Measurements from ENCODE around the gene DUSP14.

DUSP14 gene

DNA sequence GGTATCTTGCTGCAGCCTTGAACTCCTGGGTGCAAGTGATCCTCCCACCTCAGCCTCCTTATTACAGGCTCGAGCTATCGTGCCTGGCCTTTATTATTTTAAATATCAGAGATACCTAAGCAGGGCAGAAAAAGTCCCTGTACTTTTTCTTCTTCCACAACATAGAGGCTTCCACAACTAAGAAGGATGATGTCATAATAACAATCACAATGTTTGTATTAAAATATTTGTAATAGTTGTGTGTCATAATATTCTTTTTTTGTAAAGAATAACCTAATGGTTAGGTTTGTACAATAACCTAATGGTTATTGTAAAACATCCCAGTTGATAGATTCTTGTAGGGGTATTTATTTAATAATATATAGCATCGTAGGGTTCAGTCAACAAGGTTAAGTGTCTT lies 26.7 kb upstream of the DUSP14 start:
- Histone ChIP-seq H3K36me3 (ENCODE audit: control insufficient read depth in 1 of 2, insufficient read depth in 2 of 2, low read length in 2 of 2) (peaks cover 7 to 47% of the 10 kb centered on the region in 2 donors), H3K4me1 (ENCODE audit: control insufficient read depth in 1 of 2, insufficient read depth in 2 of 2, low read length in 2 of 2) (no peaks in the 10 kb centered on the region)

DNA sequence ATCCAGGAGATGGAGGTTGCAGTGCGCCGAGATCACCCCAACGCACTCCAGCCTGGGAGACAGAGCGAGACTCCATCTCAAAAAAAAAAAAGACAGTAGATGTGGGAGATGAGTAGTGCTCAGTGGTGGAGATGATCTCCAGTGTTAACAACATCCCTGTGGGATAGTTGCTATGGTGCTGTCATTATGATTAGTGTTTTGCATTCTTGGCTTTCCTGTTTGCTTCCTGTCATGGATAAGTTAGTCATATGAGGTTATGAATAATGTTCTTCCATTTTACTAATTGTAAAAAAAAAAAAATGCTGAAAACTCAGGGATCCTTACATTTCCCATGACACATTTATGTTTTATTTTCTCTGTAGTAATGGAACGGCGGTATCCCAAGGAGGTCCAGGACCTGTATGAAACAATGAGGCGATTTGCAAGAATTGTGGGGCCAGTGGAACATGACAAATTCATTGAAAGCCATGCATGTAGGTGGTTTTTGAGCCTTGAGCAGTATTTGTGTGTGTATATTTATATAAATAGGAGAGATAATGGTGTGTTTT lies 24.5 kb upstream of the DUSP14 start:
- Histone ChIP-seq H3K27me3 (ENCODE audit: control insufficient read depth in 1 of 2, insufficient read depth in 2 of 2, low read length in 2 of 2) (no peaks in the 10 kb centered on the region), H3K27ac (ENCODE audit: low read depth, low read length) (no peak overlapping the region), H3K9me3 (ENCODE audit: control insufficient read depth in 1 of 2, low read length in 2 of 2) (no peaks in the 10 kb centered on the region), H3K4me3 (ENCODE audit: low read depth in 1 of 2, low read length in 2 of 2) (no peak overlapping the region), H3K9ac (ENCODE audit: low read depth in 1 of 2, low read length in 2 of 2) (no peak overlapping the region), H3K36me3 (ENCODE audit: control insufficient read depth in 1 of 2, insufficient read depth in 2 of 2, low read length in 2 of 2) (peaks cover under 1 to 48% of the 10 kb centered on the region in 2 donors), H3K4me1 (ENCODE audit: control insufficient read depth in 1 of 2, insufficient read depth in 2 of 2, low read length in 2 of 2) (no peaks in the 10 kb centered on the region)

More for the DNA sequence above, 26.7 kb upstream of the DUSP14 start:
- H3K9ac ChIP-seq (ENCODE audit: low read depth in 1 of 2, low read length in 2 of 2) = no peak overlapping the region
- H3K27me3 ChIP-seq (ENCODE audit: control insufficient read depth in 1 of 2, insufficient read depth in 2 of 2, low read length in 2 of 2) = no peaks in the 10 kb centered on the region
- no peak overlapping the region for H3K4me3 ChIP-seq (ENCODE audit: low read depth in 1 of 2, low read length in 2 of 2)
- H3K27ac ChIP-seq (ENCODE audit: low read depth, low read length) = no peak overlapping the region
- no peaks in the 10 kb centered on the region for H3K9me3 ChIP-seq (ENCODE audit: control insufficient read depth in 1 of 2, low read length in 2 of 2)

DNA sequence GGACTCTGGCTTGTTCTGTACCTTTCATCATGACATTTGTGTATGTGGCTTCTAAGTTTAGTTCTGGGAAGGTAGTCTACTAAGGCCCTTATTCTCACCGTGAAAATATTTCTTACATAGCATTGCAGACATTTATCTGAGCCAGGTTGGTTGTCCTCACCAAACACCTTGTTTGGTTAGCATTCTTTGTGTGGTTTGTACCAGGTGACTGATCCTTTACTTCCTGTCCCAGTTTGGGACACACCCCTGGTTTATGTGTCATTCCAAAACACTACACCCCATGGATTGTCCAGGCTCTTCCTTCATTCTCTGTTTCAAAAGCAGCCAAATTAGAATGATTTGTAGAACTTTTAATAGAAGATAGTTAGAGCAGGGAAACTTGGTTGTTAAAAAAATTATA lies 23.2 kb upstream of the DUSP14 start:
- Histone ChIP-seq H3K27ac (ENCODE audit: low read depth, low read length) (no peak overlapping the region), H3K27me3 (ENCODE audit: control insufficient read depth in 1 of 2, insufficient read depth in 2 of 2, low read length in 2 of 2) (no peaks in the 10 kb centered on the region), H3K9ac (ENCODE audit: low read depth in 1 of 2, low read length in 2 of 2) (no peak overlapping the region), H3K36me3 (ENCODE audit: control insufficient read depth in 1 of 2, insufficient read depth in 2 of 2, low read length in 2 of 2) (peaks cover 10 to 53% of the 10 kb centered on the region in 2 donors), H3K9me3 (ENCODE audit: control insufficient read depth in 1 of 2, low read length in 2 of 2) (no peaks in the 10 kb centered on the region), H3K4me1 (ENCODE audit: control insufficient read depth in 1 of 2, insufficient read depth in 2 of 2, low read length in 2 of 2) (no peaks in the 10 kb centered on the region), H3K4me3 (ENCODE audit: low read depth in 1 of 2, low read length in 2 of 2) (no peak overlapping the region)

DNA sequence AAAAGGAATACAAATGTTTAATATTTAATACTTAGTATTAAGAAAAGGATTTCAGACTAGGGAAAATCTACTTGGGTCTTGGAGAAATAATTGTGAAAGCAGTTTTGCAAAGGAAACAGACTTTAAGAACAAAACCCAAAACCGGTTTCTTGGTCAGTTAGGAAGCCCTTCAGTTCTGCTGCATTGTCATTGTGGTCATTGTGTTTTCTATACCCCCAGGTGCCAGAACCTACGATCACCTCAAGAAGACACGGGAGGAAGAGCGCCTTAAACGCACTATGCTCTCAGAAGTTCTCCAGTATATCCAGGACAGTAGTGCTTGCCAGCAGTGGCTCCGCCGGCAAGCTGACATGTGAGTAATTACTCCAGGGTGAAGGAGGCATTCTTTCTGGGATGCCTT lies 19.5 kb upstream of the DUSP14 start:
- H3K4me3 ChIP-seq (ENCODE audit: low read depth in 1 of 2, low read length in 2 of 2) = no peak overlapping the region
- H3K36me3 ChIP-seq (ENCODE audit: control insufficient read depth in 1 of 2, insufficient read depth in 2 of 2, low read length in 2 of 2) = peaks cover 26 to 57% of the 10 kb centered on the region in 2 donors
- H3K4me1 ChIP-seq (ENCODE audit: control insufficient read depth in 1 of 2, insufficient read depth in 2 of 2, low read length in 2 of 2) = no peaks in the 10 kb centered on the region

DNA sequence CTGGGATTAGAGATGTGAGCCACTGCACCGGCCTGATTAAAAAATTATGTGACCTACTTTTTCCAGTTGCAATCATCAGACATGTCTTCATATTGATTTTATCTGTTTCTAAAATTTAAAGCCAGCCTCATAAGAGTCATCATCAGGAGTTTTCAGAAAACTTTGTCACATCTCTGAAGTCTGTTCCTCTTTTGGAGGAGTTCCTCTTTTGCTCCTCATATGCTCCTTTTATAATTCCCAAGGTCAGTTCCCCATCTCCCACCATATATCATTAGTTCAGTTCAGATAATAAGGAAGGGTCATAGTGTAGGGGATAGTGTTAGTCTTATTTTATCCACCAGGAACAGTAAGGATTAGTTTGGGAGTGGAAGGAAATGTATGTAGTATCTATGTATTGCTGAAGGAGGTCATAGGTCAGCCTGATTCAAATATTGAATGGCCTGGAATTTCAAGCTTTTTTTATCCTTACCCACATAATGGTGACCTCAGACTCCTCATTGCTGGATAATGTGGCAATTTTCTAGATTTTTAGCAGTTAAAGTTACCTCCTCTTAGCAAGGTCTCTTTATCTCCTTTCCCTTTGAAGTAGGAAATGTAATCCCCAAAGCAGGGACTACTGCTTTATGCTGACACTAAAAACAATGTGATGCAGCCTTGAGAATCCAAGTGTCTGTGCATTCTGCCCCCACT lies 13.8 kb upstream of the DUSP14 start:
- no peak overlapping the region for H3K9ac ChIP-seq (ENCODE audit: low read depth in 1 of 2, low read length in 2 of 2)
- no peak overlapping the region for H3K27ac ChIP-seq (ENCODE audit: low read depth, low read length)
- no peaks in the 10 kb centered on the region for H3K9me3 ChIP-seq (ENCODE audit: control insufficient read depth in 1 of 2, low read length in 2 of 2)
- H3K4me1 ChIP-seq (ENCODE audit: control insufficient read depth in 1 of 2, insufficient read depth in 2 of 2, low read length in 2 of 2) = no peaks in the 10 kb centered on the region
- no peaks in the 10 kb centered on the region for H3K27me3 ChIP-seq (ENCODE audit: control insufficient read depth in 1 of 2, insufficient read depth in 2 of 2, low read length in 2 of 2)
- no peak overlapping the region for H3K4me3 ChIP-seq (ENCODE audit: low read depth in 1 of 2, low read length in 2 of 2)
- peaks cover 32 to 61% of the 10 kb centered on the region in 2 donors for H3K36me3 ChIP-seq (ENCODE audit: control insufficient read depth in 1 of 2, insufficient read depth in 2 of 2, low read length in 2 of 2)

More for the DNA sequence above, 19.5 kb upstream of the DUSP14 start:
- Histone ChIP-seq H3K9ac (ENCODE audit: low read depth in 1 of 2, low read length in 2 of 2) (no peak overlapping the region), H3K9me3 (ENCODE audit: control insufficient read depth in 1 of 2, low read length in 2 of 2) (no peaks in the 10 kb centered on the region), H3K27ac (ENCODE audit: low read depth, low read length) (no peak overlapping the region), H3K27me3 (ENCODE audit: control insufficient read depth in 1 of 2, insufficient read depth in 2 of 2, low read length in 2 of 2) (no peaks in the 10 kb centered on the region)

DNA sequence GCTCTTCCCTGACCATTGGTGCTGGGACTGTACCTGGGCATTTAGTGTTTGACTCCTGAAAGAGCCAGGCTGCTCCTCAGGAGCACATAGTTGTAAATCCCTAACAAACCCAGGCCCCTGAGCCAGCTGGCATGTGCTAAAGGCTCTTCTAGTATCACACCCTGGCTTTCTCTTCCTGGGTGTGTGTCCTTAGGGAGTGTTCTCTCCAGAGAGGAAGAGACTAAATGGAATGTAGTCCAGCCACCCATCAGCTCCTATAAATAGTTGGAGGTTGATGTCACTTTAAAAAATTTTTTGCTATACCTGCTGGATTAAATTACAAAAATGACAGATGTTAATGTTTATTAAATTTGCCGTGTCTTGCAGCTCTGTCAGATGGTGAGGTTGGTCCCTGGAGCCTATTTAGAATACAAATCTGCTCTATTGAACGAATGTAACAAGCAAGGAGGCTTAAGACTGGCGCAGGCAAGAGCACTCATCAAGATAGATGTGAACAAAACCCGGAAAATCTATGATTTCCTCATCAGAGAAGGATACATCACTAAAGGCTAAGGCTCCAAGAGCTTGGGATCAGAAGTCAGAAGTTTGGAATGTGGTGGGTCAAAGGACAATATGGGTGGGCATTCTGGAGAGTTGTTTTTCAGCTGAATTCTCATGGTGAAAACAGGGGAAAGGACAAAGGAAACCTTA lies 13.1 kb upstream of the DUSP14 start:
- no peaks in the 10 kb centered on the region for H3K9me3 ChIP-seq (ENCODE audit: control insufficient read depth in 1 of 2, low read length in 2 of 2)
- peaks cover 29 to 57% of the 10 kb centered on the region in 2 donors for H3K36me3 ChIP-seq (ENCODE audit: control insufficient read depth in 1 of 2, insufficient read depth in 2 of 2, low read length in 2 of 2)
- no peak overlapping the region for H3K9ac ChIP-seq (ENCODE audit: low read depth in 1 of 2, low read length in 2 of 2)
- H3K27me3 ChIP-seq (ENCODE audit: control insufficient read depth in 1 of 2, insufficient read depth in 2 of 2, low read length in 2 of 2) = no peaks in the 10 kb centered on the region
- no peaks in the 10 kb centered on the region for H3K4me1 ChIP-seq (ENCODE audit: control insufficient read depth in 1 of 2, insufficient read depth in 2 of 2, low read length in 2 of 2)
- H3K27ac ChIP-seq (ENCODE audit: low read depth, low read length) = no peak overlapping the region
- H3K4me3 ChIP-seq (ENCODE audit: low read depth in 1 of 2, low read length in 2 of 2) = no peak overlapping the region

DNA sequence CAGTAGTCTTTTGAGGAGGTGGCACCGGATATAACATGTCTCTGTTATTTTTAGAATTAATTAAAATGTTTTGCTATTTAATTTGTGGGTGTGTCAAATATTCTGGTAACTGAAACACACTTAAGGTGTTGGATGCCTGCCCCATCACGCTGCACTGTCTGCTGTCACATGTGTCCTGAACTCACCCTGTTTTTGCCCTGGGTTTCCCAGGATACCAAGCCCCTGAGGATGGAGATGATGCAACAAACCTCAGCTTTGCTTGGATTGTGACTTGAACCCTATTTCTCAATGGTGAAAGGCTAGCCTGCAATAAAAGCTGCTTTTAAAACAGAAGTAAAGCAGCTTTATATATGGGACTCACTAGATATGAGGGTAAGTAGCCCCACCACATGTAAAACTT lies 11.5 kb upstream of the DUSP14 start:
- Histone ChIP-seq H3K27me3 (ENCODE audit: control insufficient read depth in 1 of 2, insufficient read depth in 2 of 2, low read length in 2 of 2) (no peaks in the 10 kb centered on the region), H3K9ac (ENCODE audit: low read depth in 1 of 2, low read length in 2 of 2) (no peak overlapping the region), H3K36me3 (ENCODE audit: control insufficient read depth in 1 of 2, insufficient read depth in 2 of 2, low read length in 2 of 2) (peaks cover 27 to 55% of the 10 kb centered on the region in 2 donors), H3K27ac (ENCODE audit: low read depth, low read length) (no peak overlapping the region), H3K4me1 (ENCODE audit: control insufficient read depth in 1 of 2, insufficient read depth in 2 of 2, low read length in 2 of 2) (peaks cover 0 to 3% of the 10 kb centered on the region in 2 donors), H3K9me3 (ENCODE audit: control insufficient read depth in 1 of 2, low read length in 2 of 2) (no peaks in the 10 kb centered on the region), H3K4me3 (ENCODE audit: low read depth in 1 of 2, low read length in 2 of 2) (no peak overlapping the region)

DNA sequence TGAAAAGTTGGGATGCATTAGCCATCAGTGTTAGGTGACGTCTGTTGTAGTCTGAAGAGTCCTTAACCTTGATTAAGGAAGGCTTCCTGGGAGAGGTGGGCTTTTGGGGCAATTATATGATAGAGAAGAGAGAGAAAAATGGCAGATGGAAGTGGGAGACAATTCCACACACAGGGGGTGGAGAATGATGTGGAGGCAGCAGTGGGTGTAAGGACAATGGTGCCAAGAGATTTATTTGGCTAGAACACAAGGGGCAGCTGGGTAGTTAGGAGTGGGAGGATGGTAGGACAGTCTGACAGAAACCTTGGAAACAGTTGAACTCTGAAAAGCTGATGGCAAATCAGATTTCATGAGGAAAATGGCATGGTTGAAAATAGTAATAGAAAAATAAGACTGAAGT lies 10.7 kb upstream of the DUSP14 start:
- Histone ChIP-seq H3K27ac (ENCODE audit: low read depth, low read length) (no peak overlapping the region), H3K9ac (ENCODE audit: low read depth in 1 of 2, low read length in 2 of 2) (no peak overlapping the region), H3K36me3 (ENCODE audit: control insufficient read depth in 1 of 2, insufficient read depth in 2 of 2, low read length in 2 of 2) (peaks cover 20 to 47% of the 10 kb centered on the region in 2 donors), H3K4me3 (ENCODE audit: low read depth in 1 of 2, low read length in 2 of 2) (no peak overlapping the region), H3K4me1 (ENCODE audit: control insufficient read depth in 1 of 2, insufficient read depth in 2 of 2, low read length in 2 of 2) (peaks cover 0 to 3% of the 10 kb centered on the region in 2 donors), H3K27me3 (ENCODE audit: control insufficient read depth in 1 of 2, insufficient read depth in 2 of 2, low read length in 2 of 2) (no peaks in the 10 kb centered on the region), H3K9me3 (ENCODE audit: control insufficient read depth in 1 of 2, low read length in 2 of 2) (no peaks in the 10 kb centered on the region)

DNA sequence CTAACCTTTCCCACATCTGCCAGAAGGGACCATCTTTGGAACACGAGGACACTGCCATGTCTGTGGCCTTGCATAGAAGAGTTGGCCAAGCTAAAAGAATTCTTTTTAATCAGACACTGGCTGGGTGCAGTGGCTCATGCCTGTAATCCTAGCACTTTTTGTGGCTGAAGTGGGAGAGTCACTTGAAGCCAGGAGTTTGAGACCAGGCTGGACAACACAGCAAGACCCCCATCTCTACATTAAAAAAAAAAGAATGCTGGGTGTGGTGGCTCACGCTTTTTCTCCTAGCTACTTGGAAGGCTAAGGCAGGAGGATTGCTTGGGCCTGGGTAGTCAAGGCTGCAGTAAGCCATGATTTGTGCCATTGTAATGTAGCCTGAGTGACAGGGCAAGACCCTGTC lies 9.3 kb upstream of the DUSP14 start:
- no peak overlapping the region for H3K9ac ChIP-seq (ENCODE audit: low read depth in 1 of 2, low read length in 2 of 2)
- H3K27me3 ChIP-seq (ENCODE audit: control insufficient read depth in 1 of 2, insufficient read depth in 2 of 2, low read length in 2 of 2) = no peaks in the 10 kb centered on the region
- H3K36me3 ChIP-seq (ENCODE audit: control insufficient read depth in 1 of 2, insufficient read depth in 2 of 2, low read length in 2 of 2) = peaks cover 14 to 39% of the 10 kb centered on the region in 2 donors
- H3K4me1 ChIP-seq (ENCODE audit: control insufficient read depth in 1 of 2, insufficient read depth in 2 of 2, low read length in 2 of 2) = peaks cover 0 to 3% of the 10 kb centered on the region in 2 donors
- H3K4me3 ChIP-seq (ENCODE audit: low read depth in 1 of 2, low read length in 2 of 2) = no peak overlapping the region
- H3K9me3 ChIP-seq (ENCODE audit: control insufficient read depth in 1 of 2, low read length in 2 of 2) = no peaks in the 10 kb centered on the region
- H3K27ac ChIP-seq (ENCODE audit: low read depth, low read length) = no peak overlapping the region

DNA sequence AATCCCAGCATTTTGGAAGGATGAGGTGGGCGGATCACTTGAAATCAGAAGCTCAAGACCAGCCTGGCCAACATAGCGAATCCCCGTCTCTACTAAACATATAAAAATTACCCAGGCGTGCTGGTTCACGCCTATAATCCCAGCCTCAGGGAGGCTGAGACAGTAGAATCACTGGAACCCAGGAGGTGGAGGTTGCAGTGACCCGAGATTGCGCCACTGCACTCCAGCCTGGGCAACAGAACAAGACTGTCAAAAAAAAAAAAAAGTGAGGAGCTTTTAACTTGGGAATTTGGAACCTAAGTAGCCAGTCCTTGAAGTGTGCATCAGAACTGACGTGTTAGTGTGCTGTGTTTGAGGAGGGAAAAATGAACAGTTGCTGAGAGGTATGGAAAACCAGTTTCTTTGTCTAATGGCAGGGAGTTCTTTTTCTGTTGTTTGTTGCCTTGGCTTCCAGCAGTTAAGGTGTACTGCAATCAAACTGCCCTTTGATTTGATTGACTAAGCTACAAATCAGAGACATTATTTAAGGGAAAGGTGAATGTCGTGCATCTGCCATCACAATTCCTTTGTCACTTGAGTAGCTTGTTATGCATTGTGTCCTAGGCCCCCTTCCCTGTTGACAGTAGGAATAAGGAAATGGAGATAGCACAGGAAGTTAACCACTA lies 8.6 kb upstream of the DUSP14 start:
- Histone ChIP-seq H3K36me3 (ENCODE audit: control insufficient read depth in 1 of 2, insufficient read depth in 2 of 2, low read length in 2 of 2) (peaks cover 14 to 32% of the 10 kb centered on the region in 2 donors), H3K27me3 (ENCODE audit: control insufficient read depth in 1 of 2, insufficient read depth in 2 of 2, low read length in 2 of 2) (no peaks in the 10 kb centered on the region), H3K27ac (ENCODE audit: low read depth, low read length) (no peak overlapping the region), H3K9ac (ENCODE audit: low read depth in 1 of 2, low read length in 2 of 2) (no peak overlapping the region), H3K4me1 (ENCODE audit: control insufficient read depth in 1 of 2, insufficient read depth in 2 of 2, low read length in 2 of 2) (peaks cover 0 to 3% of the 10 kb centered on the region in 2 donors), H3K4me3 (ENCODE audit: low read depth in 1 of 2, low read length in 2 of 2) (no peak overlapping the region), H3K9me3 (ENCODE audit: control insufficient read depth in 1 of 2, low read length in 2 of 2) (no peaks in the 10 kb centered on the region)
